Measurements from ENCODE around the gene BRS3. TPM values are rescaled to one million over a fixed set of nuclear protein-coding genes. Genes with fewer than 3 reads are reported as not detected.

BRS3 gene
- total RNA-seq, 1 experiment from 2014 or later = not detected

GRCh38 chrX:136480383-136480782 is 7.4 kb upstream of the BRS3 start:
- in situ Hi-C loops (cut with HindIII; ENCODE audit: low pct_unique_long_range_greater_than_20kb, low sequenced_read_pairs) = no loop called here

GRCh38 chrX:136488706-136489105 is 959 bp downstream of the BRS3 start:
- DNase-seq (ENCODE audit: low read depth, low spot score) = no peak
- in situ Hi-C loops (cut with HindIII; ENCODE audit: low pct_unique_long_range_greater_than_20kb, low sequenced_read_pairs) = no loop called here

More at GRCh38 chrX:136480383-136480782, 7.4 kb upstream of the BRS3 start:
- no peak for DNase-seq (ENCODE audit: low read depth, low spot score)

- DNase-seq (ENCODE audit: low read depth, low spot score) = peak; percentile 2
- in situ Hi-C loops (cut with HindIII; ENCODE audit: low pct_unique_long_range_greater_than_20kb, low sequenced_read_pairs) = no loop called here
Measured at GRCh38 chrX:136491832-136492231, 4.1 kb downstream of the BRS3 start.

DNA sequence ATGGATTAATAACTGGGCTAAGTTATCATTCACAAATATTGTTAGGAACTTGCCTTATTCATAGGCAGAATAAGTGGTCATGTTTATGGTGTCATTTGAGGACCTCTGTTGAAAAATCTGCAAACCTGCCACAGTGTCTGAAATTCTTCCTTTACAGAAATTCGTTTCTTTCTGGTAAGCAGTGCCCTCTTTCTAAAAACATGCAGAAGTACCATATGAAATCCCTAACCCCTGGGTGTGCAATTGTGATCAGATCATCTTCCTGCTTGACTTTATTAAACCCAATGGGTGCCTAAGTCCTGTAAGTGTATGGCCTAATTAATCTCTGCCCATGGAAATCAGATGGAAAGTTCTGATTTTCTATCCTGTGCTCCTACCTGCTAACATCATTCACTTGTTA is 5.3 kb downstream of the BRS3 start:
- in situ Hi-C loops (cut with HindIII; ENCODE audit: low pct_unique_long_range_greater_than_20kb, low sequenced_read_pairs) = no loop called here

GRCh38 chrX:136495043-136495442 is 7.3 kb downstream of the BRS3 start:
- in situ Hi-C loops (cut with HindIII; ENCODE audit: low pct_unique_long_range_greater_than_20kb, low sequenced_read_pairs) = no loop called here

More for the DNA sequence above, 5.3 kb downstream of the BRS3 start:
- peak; percentile 10 for DNase-seq (ENCODE audit: low read depth, low spot score)

GRCh38 chrX:136496186-136496763 is 8.5 kb downstream of the BRS3 start:
- no peak for DNase-seq (ENCODE audit: low read depth, low spot score)
- in situ Hi-C loops (cut with HindIII; ENCODE audit: low pct_unique_long_range_greater_than_20kb, low sequenced_read_pairs) = no loop called here

More at GRCh38 chrX:136495043-136495442, 7.3 kb downstream of the BRS3 start:
- no peak for DNase-seq (ENCODE audit: low read depth, low spot score)

DNA sequence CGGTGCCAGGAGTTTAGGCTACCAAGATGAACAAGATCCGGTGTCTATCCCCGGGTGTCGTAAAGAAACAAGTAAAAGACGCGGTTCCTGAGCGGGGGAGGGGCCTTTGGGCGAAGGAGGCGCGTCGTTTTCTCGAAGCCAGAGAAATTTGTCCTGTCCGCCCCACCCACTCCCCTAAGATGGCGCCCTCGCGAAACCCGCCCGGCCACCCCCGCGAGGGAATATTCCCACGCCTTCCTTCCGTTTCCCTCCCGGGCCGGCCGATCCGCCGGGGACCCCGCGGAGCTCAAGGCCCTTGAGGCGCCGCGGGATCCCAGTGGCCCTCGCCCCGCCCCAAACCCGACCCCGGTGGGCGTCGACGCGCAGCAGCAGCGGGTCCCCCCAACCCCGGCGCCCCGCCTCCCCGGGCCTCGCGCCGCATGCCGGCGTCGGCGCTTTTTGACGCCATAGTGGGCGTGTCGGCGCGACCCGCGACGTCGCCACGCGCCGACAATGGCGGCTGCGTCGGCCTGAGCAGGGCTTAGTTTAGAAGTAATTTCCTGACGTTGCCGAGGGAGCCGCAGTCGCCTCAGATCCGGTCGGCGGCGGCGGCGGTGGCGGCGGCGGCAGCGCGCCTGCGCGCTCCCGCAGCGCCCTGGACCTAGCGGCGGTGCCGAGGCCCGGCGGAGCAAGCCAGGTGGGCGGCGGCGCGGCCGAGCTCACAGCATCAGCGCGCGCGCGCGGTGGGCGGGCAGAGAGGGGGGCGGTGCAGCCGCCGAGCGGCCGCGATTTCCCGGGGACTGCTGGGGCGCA is 9.2 kb downstream of the BRS3 start:
- in situ Hi-C loops (cut with HindIII; ENCODE audit: low pct_unique_long_range_greater_than_20kb, low sequenced_read_pairs) = no loop called here

DNA sequence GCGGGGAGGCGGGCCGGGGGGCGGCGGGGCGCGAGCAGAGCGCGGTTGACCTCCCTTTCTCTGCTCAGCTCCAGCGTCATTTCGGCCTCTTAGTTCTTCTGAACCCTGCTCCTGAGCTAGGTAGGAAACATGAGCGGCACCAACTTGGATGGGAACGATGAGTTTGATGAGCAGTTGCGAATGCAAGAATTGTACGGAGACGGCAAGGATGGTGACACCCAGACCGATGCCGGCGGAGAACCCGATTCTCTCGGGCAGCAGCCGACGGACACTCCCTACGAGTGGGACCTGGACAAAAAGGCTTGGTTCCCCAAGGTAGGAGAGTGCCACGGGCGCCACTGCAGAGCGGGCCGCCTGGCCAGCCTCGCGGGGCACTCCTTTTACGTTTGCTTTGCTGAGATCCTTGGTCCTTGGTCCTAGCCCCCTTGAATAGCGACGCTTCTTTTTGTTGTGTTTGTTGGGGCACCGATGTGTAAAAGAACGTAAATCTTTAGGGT is 9.9 kb downstream of the BRS3 start, which contains the start of gene HTATSF1:
HTATSF1 (plus strand) TSS at position 37 of the 497 bp plus-strand sequence; CDS start at position 130, 93 bp downstream.
- in situ Hi-C loops (cut with HindIII; ENCODE audit: low pct_unique_long_range_greater_than_20kb, low sequenced_read_pairs) = no loop called here

More for the DNA sequence above, 9.2 kb downstream of the BRS3 start:
- peak; percentile 87 for DNase-seq (ENCODE audit: low read depth, low spot score)

GRCh38 chrX:136519069-136519468 is 31.3 kb downstream of the BRS3 start:
- DNase-seq (ENCODE audit: low read depth, low spot score) = peak; percentile 33
- in situ Hi-C loops (cut with HindIII; ENCODE audit: low pct_unique_long_range_greater_than_20kb, low sequenced_read_pairs) = no loop called here

More for the DNA sequence above, 9.9 kb downstream of the BRS3 start, which contains the start of gene HTATSF1:
- DNase-seq (ENCODE audit: low read depth, low spot score) = peak; percentile 27

- in situ Hi-C loops (cut with HindIII; ENCODE audit: low pct_unique_long_range_greater_than_20kb, low sequenced_read_pairs) = no loop called here
- no peak for DNase-seq (ENCODE audit: low read depth, low spot score)
Measured at GRCh38 chrX:136523770-136524169, 36.0 kb downstream of the BRS3 start.

DNA sequence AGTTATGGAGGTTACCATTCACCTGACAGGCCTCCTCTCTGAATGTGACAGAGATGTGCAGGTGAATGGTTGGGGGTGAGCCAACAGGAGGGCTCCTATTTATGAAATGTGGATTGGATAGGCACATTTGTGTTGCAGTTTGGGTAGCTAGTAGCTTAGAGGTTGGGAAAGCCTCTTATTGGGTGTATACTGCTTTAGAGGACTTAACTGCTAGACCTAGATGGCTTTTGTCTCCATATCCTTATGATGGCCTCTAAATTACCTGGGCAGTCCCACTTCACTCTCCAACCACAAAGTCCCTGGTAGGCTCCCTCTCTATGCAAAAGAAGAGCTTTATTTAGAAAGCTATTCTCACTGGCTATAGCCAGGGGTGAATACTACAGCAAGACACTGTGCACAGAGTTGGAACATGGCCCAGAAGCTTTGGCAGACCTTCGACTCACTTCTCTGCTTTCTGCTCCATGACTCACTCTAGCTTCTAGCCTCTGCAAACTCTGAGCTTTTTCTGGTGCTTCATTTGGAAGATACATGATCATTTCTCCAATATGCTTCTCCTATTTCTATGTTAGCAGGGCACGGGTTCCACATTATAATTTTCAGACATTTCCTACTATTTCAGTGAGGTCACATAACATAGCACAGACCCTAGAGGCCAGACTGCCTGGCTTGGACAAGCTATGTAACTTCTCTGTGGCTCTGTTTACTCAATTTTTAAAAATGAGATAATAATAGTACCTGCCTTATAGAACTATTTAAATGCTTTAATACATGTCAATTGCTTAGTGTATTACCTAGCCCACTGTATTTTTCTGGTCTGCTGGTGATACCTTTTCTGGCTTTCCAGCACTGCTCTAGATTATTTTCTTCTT is 38.2 kb downstream of the BRS3 start:
- DNase-seq (ENCODE audit: low read depth, low spot score) = no peak
- in situ Hi-C loops (cut with HindIII; ENCODE audit: low pct_unique_long_range_greater_than_20kb, low sequenced_read_pairs) = no loop called here

- DNase-seq (ENCODE audit: low read depth, low spot score) = peak; percentile 2
- in situ Hi-C loops (cut with HindIII; ENCODE audit: low pct_unique_long_range_greater_than_20kb, low sequenced_read_pairs) = no loop called here
Measured at GRCh38 chrX:136528645-136529315, 41.0 kb downstream of the BRS3 start.

GRCh38 chrX:136529795-136530194 is 42.0 kb downstream of the BRS3 start:
- DNase-seq (ENCODE audit: low read depth, low spot score) = no peak
- in situ Hi-C loops (cut with HindIII; ENCODE audit: low pct_unique_long_range_greater_than_20kb, low sequenced_read_pairs) = no loop called here

DNA sequence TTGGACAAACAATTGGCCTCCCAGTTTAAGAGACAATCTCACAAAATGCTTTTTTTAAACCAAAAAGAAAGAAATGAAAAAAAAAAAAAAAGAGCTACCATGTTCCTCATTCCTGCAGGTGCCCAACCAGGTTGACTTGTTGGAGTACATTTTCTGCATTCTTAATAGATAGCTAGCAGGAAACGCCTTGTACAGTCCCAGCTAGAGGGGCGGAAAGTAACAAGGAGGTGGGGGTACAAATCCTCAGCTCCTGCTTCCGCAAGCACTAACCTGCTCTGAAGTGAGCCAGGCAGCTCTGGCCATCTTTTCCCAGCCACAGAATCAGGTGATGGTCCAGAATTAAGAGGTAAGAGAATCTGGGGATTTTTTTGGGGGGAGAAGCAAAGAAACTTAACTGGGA is 44.2 kb downstream of the BRS3 start, which contains the start of gene VGLL1:
VGLL1 (plus strand) TSS at position 265 of the 400 bp plus-strand sequence. CDS start 3,806 bp downstream, outside the sequence.
- in situ Hi-C loops (cut with HindIII; ENCODE audit: low pct_unique_long_range_greater_than_20kb, low sequenced_read_pairs) = no loop called here
- no peak for DNase-seq (ENCODE audit: low read depth, low spot score)

DNA sequence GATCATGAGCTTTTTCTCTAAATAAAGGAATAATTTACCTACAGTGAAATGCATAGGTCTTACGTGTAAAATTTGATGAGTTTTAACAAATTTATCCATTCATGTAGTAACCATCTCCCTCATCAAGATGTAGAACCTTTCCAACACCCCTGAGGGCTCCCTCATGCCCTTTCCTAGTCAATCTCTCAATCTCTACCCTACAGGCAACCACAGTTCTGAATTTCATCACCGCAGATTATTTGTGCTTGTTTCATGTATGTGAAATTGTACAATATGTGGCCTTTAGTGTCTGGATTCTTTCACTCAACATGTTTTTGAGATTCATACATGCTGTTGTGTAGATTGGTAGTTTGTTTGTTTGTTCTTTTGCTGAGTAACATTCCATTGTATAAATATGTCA is 46.4 kb downstream of the BRS3 start:
- in situ Hi-C loops (cut with HindIII; ENCODE audit: low pct_unique_long_range_greater_than_20kb, low sequenced_read_pairs) = no loop called here
- no peak for DNase-seq (ENCODE audit: low read depth, low spot score)

DNA sequence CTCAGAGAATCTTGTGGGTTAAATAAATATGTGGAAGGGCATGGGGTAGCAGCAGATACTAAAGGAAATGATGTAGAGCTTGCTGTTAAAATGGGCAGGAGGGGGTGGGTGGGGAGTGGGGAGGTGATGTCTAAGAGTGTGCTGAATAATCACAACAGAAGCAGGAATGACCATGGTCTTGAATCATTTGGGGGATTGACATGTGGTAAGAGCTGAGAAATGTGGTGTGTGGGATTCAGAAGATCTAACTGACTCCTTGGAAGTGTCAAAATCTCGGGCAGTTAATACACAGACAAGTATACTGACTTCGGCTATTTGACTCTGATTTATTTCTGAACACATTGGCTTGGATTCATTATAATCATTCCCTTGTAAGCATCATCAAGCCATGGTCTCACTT is 51.1 kb downstream of the BRS3 start:
- no peak for DNase-seq (ENCODE audit: low read depth, low spot score)
- in situ Hi-C loops (cut with HindIII; ENCODE audit: low pct_unique_long_range_greater_than_20kb, low sequenced_read_pairs) = no loop called here

- in situ Hi-C loops (cut with HindIII; ENCODE audit: low pct_unique_long_range_greater_than_20kb, low sequenced_read_pairs) = no loop called here
- no peak for DNase-seq (ENCODE audit: low read depth, low spot score)
Measured at GRCh38 chrX:136540226-136540625, 52.5 kb downstream of the BRS3 start.

All from SK-MEL-5 (cell line).